ENCODE data around the gene CCDC120.

Gene CCDC120

GRCh38 chrX:49058794-49059193, at the start of gene CCDC120:
CCDC120 (plus strand) TSS chrX:49058999; CDS start chrX:49062042, 3,043 bp downstream.
- DNase-seq (ENCODE audit: low read depth), result no peak
- H3K4me3 ChIP-seq (ENCODE audit: low read depth, low read length), result no peak within 1 kb of the TSS

- DNase-seq (ENCODE audit: low read depth), result no peak
Observed at GRCh38 chrX:49019050-49019449, 39.7 kb upstream of the CCDC120 start.

GRCh38 chrX:49019599-49020249, 39.1 kb upstream of the CCDC120 start:
- no peak overlapping the region for H3K4me3 ChIP-seq (ENCODE audit: low read depth, low read length)
- no peak for DNase-seq (ENCODE audit: low read depth)

More at GRCh38 chrX:49019050-49019449, 39.7 kb upstream of the CCDC120 start:
- no peak overlapping the region for H3K4me3 ChIP-seq (ENCODE audit: low read depth, low read length)

- no peak overlapping the region for H3K4me3 ChIP-seq (ENCODE audit: low read depth, low read length)
- no peak for DNase-seq (ENCODE audit: low read depth)
Observed at GRCh38 chrX:49029876-49030275, 28.9 kb upstream of the CCDC120 start.

GRCh38 chrX:49030283-49030682, 28.5 kb upstream of the CCDC120 start:
- no peak overlapping the region for H3K4me3 ChIP-seq (ENCODE audit: low read depth, low read length)
- no peak for DNase-seq (ENCODE audit: low read depth)

- no peak overlapping the region for H3K4me3 ChIP-seq (ENCODE audit: low read depth, low read length)
- no peak for DNase-seq (ENCODE audit: low read depth)
Observed at GRCh38 chrX:49037883-49038475, 20.8 kb upstream of the CCDC120 start.

- DNase-seq (ENCODE audit: low read depth), result peak; percentile 84
- peak overlapping the region; percentile 71 for H3K4me3 ChIP-seq (ENCODE audit: low read depth, low read length)
Observed at GRCh38 chrX:49039598-49040375, 19.0 kb upstream of the CCDC120 start.

- H3K4me3 ChIP-seq (ENCODE audit: low read depth, low read length), result peak overlapping the region; percentile 71
Observed at GRCh38 chrX:49040376-49040955, 18.3 kb upstream of the CCDC120 start.

GRCh38 chrX:49041744-49042580, 16.8 kb upstream of the CCDC120 start:
- H3K4me3 ChIP-seq (ENCODE audit: low read depth, low read length), result peak overlapping the region; percentile 71
- DNase-seq (ENCODE audit: low read depth), result peak; percentile 36

More at GRCh38 chrX:49040376-49040955, 18.3 kb upstream of the CCDC120 start:
- DNase-seq (ENCODE audit: low read depth), result peak; percentile 22

- peak overlapping the region; percentile 71 for H3K4me3 ChIP-seq (ENCODE audit: low read depth, low read length)
- no peak for DNase-seq (ENCODE audit: low read depth)
Observed at GRCh38 chrX:49042581-49043219, 16.1 kb upstream of the CCDC120 start.

- peak within 1 kb of the TSS; percentile 71 for H3K4me3 ChIP-seq (ENCODE audit: low read depth, low read length)
- peak; percentile 95 for DNase-seq (ENCODE audit: low read depth)
Observed at GRCh38 chrX:49043220-49043986, 15.4 kb upstream of the CCDC120 start, which contains the start of gene TFE3. TFE3 (minus strand) TSS chrX:49043357; CDS start chrX:49043226, 131 bp downstream.

GRCh38 chrX:49043987-49044281, 14.9 kb upstream of the CCDC120 start:
- H3K4me3 ChIP-seq (ENCODE audit: low read depth, low read length), result no peak overlapping the region
- DNase-seq (ENCODE audit: low read depth), result no peak

- no peak for DNase-seq (ENCODE audit: low read depth)
- peak overlapping the region; percentile 58 for H3K4me3 ChIP-seq (ENCODE audit: low read depth, low read length)
Observed at GRCh38 chrX:49053223-49054072, 5.4 kb upstream of the CCDC120 start.

GRCh38 chrX:49054073-49054762, 4.6 kb upstream of the CCDC120 start:
- no peak for DNase-seq (ENCODE audit: low read depth)
- peak overlapping the region; percentile 58 for H3K4me3 ChIP-seq (ENCODE audit: low read depth, low read length)

GRCh38 chrX:49059201-49059600, 402 bp downstream of the CCDC120 start:
- no peak for DNase-seq (ENCODE audit: low read depth)
- no peak overlapping the region for H3K4me3 ChIP-seq (ENCODE audit: low read depth, low read length)

GRCh38 chrX:49059681-49060085, 884 bp downstream of the CCDC120 start:
- no peak for DNase-seq (ENCODE audit: low read depth)
- no peak overlapping the region for H3K4me3 ChIP-seq (ENCODE audit: low read depth, low read length)

- DNase-seq (ENCODE audit: low read depth), result no peak
- no peak overlapping the region for H3K4me3 ChIP-seq (ENCODE audit: low read depth, low read length)
Observed at GRCh38 chrX:49060914-49061313, 2.1 kb downstream of the CCDC120 start.

Data from skeletal muscle cell (primary cell).